Upper lobe of left lung (tissue), 4 donors: ENCODE data around the gene TRIM29.

Experiments used
- EP300 ChIP-seq, 4 donors: sonication (generic); formaldehyde crosslinking; IDR thresholded peaks; one replicate each; pipeline ENCODE4 v1.5.1; 2017; ENCODE audit warnings: antibody characterized with exemption in 4 of 4, control low read depth in 2 of 4
- POLR2A ChIP-seq, 4 donors: fragments of 450-650 bp; IDR thresholded peaks; one replicate each; pipeline ENCODE4 v1.5.1; 2016 to 2017; ENCODE audit warnings: antibody characterized with exemption in 4 of 4, mild to moderate bottlenecking in 2 of 4
- POLR2AphosphoS5 ChIP-seq, 2 donors: sonication (generic); formaldehyde crosslinking; IDR thresholded peaks; one replicate each; pipeline ENCODE4 v1.5.1; 2017; ENCODE audit warnings: antibody characterized with exemption in 2 of 2
- TF ChIP-seq, protein P1 (sequence below), 6 experiments: fragments of 450-650 bp in 4 of 6; fragments of 200-600 bp in 2 of 6; sonication (generic) in 2 of 6; IDR thresholded peaks; one replicate each; pipeline ENCODE4 v1.5.1; 2016 to 2019; ENCODE audit warnings: antibody characterized with exemption in 6 of 6

DNA sequence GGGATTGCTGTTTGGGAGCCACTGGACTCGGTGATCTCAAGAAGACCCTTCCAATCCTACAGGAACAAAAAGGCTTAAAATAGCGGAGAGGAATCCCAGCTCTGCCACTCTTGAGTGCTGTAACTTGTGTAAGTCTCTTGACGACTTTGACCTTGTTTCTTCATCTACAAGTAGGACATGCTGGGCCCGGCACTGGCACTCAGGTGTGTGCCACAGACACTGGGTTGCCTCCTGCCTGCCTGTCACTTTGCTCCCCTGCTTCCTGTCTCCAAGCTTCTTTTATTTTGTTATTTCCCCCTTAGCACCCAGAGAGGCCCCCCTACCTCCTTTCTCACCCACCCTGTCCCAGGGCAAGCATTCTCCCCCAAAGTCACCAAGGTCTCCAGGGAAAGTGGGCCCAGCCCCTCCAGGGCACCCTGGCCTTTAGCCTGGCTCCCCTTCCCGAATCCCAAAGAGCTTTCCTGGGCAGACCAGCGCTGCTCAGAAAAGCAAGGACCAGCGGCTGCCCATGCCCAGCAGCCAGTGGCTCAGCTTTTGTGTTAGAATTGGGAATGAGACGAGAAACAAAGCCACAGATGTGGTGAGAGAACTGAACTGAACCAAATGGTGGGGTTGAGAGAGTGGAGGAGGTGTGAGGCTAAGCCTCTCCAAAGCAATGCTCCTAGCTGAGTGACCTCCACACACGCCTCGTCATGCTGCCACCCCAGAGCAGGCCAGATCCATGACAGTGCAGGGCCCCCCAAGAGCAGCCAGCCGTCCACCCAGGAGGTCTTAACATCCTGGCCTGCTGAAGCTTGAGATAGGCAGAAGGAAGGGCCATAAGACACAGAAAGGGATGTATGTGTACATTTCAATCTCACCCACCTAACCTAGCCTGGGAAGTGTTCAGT is 4.5 kb downstream of the TRIM29 start:
- TF ChIP-seq, protein P1, sequence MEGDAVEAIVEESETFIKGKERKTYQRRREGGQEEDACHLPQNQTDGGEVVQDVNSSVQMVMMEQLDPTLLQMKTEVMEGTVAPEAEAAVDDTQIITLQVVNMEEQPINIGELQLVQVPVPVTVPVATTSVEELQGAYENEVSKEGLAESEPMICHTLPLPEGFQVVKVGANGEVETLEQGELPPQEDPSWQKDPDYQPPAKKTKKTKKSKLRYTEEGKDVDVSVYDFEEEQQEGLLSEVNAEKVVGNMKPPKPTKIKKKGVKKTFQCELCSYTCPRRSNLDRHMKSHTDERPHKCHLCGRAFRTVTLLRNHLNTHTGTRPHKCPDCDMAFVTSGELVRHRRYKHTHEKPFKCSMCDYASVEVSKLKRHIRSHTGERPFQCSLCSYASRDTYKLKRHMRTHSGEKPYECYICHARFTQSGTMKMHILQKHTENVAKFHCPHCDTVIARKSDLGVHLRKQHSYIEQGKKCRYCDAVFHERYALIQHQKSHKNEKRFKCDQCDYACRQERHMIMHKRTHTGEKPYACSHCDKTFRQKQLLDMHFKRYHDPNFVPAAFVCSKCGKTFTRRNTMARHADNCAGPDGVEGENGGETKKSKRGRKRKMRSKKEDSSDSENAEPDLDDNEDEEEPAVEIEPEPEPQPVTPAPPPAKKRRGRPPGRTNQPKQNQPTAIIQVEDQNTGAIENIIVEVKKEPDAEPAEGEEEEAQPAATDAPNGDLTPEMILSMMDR (IDR thresholded peaks at IDR 0.05) = no peak
- TF ChIP-seq POLR2A (IDR thresholded peaks at IDR 0.05) (no peak), POLR2AphosphoS5 (IDR thresholded peaks at IDR 0.05) (no peak), EP300 (IDR thresholded peaks at IDR 0.05) (no peak)
